Astrocyte (in vitro differentiated cells and primary cell): ENCODE data around the gene TFF1.

Source experiments
- EZH2 ChIP-seq: IDR thresholded peaks from 2 replicates; pipeline ENCODE4 v1.6.1; 2012; ENCODE audit warnings: mild to moderate bottlenecking, low read length, inconsistent platforms; ENCODE audit not compliant: insufficient read depth
- TF ChIP-seq, protein P1 (sequence below): IDR thresholded peaks from 2 replicates; pipeline ENCODE4 v1.5.1; 2011; ENCODE audit warnings: low read depth, mild to moderate bottlenecking, inconsistent platforms, low read length, moderate library complexity; ENCODE audit not compliant: insufficient read depth

DNA sequence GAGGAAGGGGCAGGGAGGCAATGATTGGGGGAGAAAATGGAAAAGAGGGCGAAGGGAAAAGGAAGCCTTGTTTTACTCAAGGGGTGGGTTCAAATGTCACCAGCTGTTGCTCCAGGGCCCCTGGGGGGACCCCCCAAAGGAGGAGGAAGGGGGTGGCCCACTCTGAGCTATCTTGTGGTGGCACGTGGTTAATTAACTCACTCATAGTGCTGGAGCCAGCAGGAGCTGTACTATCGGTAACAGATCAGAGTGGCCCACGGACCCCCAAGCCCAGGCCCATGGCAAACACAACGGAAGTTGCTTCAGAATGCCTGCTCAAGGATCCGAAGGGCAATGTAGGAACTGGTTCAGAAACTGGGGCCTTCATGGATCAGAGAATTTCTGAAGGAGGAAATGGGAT, 22.8 kb downstream of the TFF1 start:
- TF ChIP-seq, protein P1, sequence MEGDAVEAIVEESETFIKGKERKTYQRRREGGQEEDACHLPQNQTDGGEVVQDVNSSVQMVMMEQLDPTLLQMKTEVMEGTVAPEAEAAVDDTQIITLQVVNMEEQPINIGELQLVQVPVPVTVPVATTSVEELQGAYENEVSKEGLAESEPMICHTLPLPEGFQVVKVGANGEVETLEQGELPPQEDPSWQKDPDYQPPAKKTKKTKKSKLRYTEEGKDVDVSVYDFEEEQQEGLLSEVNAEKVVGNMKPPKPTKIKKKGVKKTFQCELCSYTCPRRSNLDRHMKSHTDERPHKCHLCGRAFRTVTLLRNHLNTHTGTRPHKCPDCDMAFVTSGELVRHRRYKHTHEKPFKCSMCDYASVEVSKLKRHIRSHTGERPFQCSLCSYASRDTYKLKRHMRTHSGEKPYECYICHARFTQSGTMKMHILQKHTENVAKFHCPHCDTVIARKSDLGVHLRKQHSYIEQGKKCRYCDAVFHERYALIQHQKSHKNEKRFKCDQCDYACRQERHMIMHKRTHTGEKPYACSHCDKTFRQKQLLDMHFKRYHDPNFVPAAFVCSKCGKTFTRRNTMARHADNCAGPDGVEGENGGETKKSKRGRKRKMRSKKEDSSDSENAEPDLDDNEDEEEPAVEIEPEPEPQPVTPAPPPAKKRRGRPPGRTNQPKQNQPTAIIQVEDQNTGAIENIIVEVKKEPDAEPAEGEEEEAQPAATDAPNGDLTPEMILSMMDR, result no peak
- TF ChIP-seq EZH2, result no peak
